ENCODE data around the gene NRP2.

NRP2 gene

GRCh38 chr2:205659922-205660321 is 22.4 kb upstream of the NRP2 start:
- no peak for DNase-seq

GRCh38 chr2:205660521-205661124 is 21.7 kb upstream of the NRP2 start:
- DNase-seq: no peak

- DNase-seq: no peak
Measured at GRCh38 chr2:205661281-205661680, 21.0 kb upstream of the NRP2 start.

GRCh38 chr2:205662206-205662965 is 19.9 kb upstream of the NRP2 start:
- no peak for DNase-seq

GRCh38 chr2:205665791-205666190 is 16.5 kb upstream of the NRP2 start:
- no peak for DNase-seq

- DNase-seq: no peak
Measured at GRCh38 chr2:205670292-205670691, 12.0 kb upstream of the NRP2 start.

- no peak for DNase-seq
Measured at GRCh38 chr2:205673312-205673711, 9.0 kb upstream of the NRP2 start.

- DNase-seq: no peak
Measured at GRCh38 chr2:205675861-205676516, 6.3 kb upstream of the NRP2 start.

- no peak for DNase-seq
Measured at GRCh38 chr2:205678541-205679142, 3.7 kb upstream of the NRP2 start.

GRCh38 chr2:205679410-205680009 is 2.8 kb upstream of the NRP2 start:
- DNase-seq: no peak

- no peak for DNase-seq
Measured at GRCh38 chr2:205680067-205680466, 2.2 kb upstream of the NRP2 start.

- DNase-seq: no peak
Measured at GRCh38 chr2:205680903-205681302, 1.4 kb upstream of the NRP2 start.

- no peak for DNase-seq
Measured at GRCh38 chr2:205681401-205682238, 681 bp upstream of the NRP2 start.

GRCh38 chr2:205682971-205683501 is 735 bp downstream of the NRP2 start:
- no peak for DNase-seq

- no peak for DNase-seq
Measured at GRCh38 chr2:205683502-205684367, 1.4 kb downstream of the NRP2 start.

- DNase-seq: no peak
Measured at GRCh38 chr2:205684871-205685313, 2.6 kb downstream of the NRP2 start.

GRCh38 chr2:205685314-205686055 is 3.2 kb downstream of the NRP2 start:
- no peak for DNase-seq

- no peak for DNase-seq
Measured at GRCh38 chr2:205686056-205686782, 3.9 kb downstream of the NRP2 start.
